ENCODE results near the gene ARRB2.
A peak's percentile ranks its signal among the peaks of the same experiment; 100 is the strongest.

ARRB2 gene

GRCh38 chr17:4743898-4744297, 33.5 kb downstream of the ARRB2 start:
- TF ChIP-seq FOXP2 (optimal IDR thresholded peaks at IDR 0.05; ENCODE audit: borderline replicate concordance, extremely low read depth, extremely low read length, insufficient read depth) (no peak), REST (IDR thresholded peaks at IDR 0.05; ENCODE audit: insufficient read depth in 1 of 2, low read depth in 2 of 2, low read length in 2 of 2) (no peak), SIN3A (IDR thresholded peaks at IDR 0.05; ENCODE audit: borderline replicate concordance, insufficient read depth, low read length) (no peak), POLR2AphosphoS5 (IDR thresholded peaks at IDR 0.05; ENCODE audit: low read depth, low read length) (no peak), TAF1 (IDR thresholded peaks at IDR 0.05; ENCODE audit: borderline replicate concordance, insufficient read depth, low read length) (no peak)

GRCh38 chr17:4744999-4745969, 34.9 kb downstream of the ARRB2 start:
- no peak for TF ChIP-seq TAF1 (IDR thresholded peaks at IDR 0.05; ENCODE audit: borderline replicate concordance, insufficient read depth, low read length)
- no peak for TF ChIP-seq SIN3A (IDR thresholded peaks at IDR 0.05; ENCODE audit: borderline replicate concordance, insufficient read depth, low read length)
- no peak for TF ChIP-seq REST (IDR thresholded peaks at IDR 0.05; ENCODE audit: insufficient read depth in 1 of 2, low read depth in 2 of 2, low read length in 2 of 2)
- TF ChIP-seq FOXP2 (optimal IDR thresholded peaks at IDR 0.05; ENCODE audit: borderline replicate concordance, extremely low read depth, extremely low read length, insufficient read depth) = no peak
- no peak for TF ChIP-seq POLR2AphosphoS5 (IDR thresholded peaks at IDR 0.05; ENCODE audit: low read depth, low read length)

GRCh38 chr17:4747847-4748246, 37.4 kb downstream of the ARRB2 start:
- no peak for TF ChIP-seq TAF1 (IDR thresholded peaks at IDR 0.05; ENCODE audit: borderline replicate concordance, insufficient read depth, low read length)
- TF ChIP-seq FOXP2 (optimal IDR thresholded peaks at IDR 0.05; ENCODE audit: borderline replicate concordance, extremely low read depth, extremely low read length, insufficient read depth) = peak; percentile 20

- TF ChIP-seq TAF1 (IDR thresholded peaks at IDR 0.05; ENCODE audit: borderline replicate concordance, insufficient read depth, low read length) = no peak
- no peak for TF ChIP-seq FOXP2 (optimal IDR thresholded peaks at IDR 0.05; ENCODE audit: borderline replicate concordance, extremely low read depth, extremely low read length, insufficient read depth)
- no peak for TF ChIP-seq SIN3A (IDR thresholded peaks at IDR 0.05; ENCODE audit: borderline replicate concordance, insufficient read depth, low read length)
- no peak for TF ChIP-seq REST (IDR thresholded peaks at IDR 0.05; ENCODE audit: insufficient read depth in 1 of 2, low read depth in 2 of 2, low read length in 2 of 2)
- no peak for TF ChIP-seq POLR2AphosphoS5 (IDR thresholded peaks at IDR 0.05; ENCODE audit: low read depth, low read length)
Observed at GRCh38 chr17:4748686-4749085, 38.3 kb downstream of the ARRB2 start.

- TF ChIP-seq REST (IDR thresholded peaks at IDR 0.05; ENCODE audit: insufficient read depth in 1 of 2, low read depth in 2 of 2, low read length in 2 of 2) (no peak), POLR2AphosphoS5 (IDR thresholded peaks at IDR 0.05; ENCODE audit: low read depth, low read length) (no peak), TAF1 (IDR thresholded peaks at IDR 0.05; ENCODE audit: borderline replicate concordance, insufficient read depth, low read length) (no peak), SIN3A (IDR thresholded peaks at IDR 0.05; ENCODE audit: borderline replicate concordance, insufficient read depth, low read length) (no peak), FOXP2 (optimal IDR thresholded peaks at IDR 0.05; ENCODE audit: borderline replicate concordance, extremely low read depth, extremely low read length, insufficient read depth) (no peak)
Observed at GRCh38 chr17:4750606-4751005, 40.2 kb downstream of the ARRB2 start.

Measured in PFSK-1 (cell line).